ENCODE measurements around the gene CGRRF1. TPM values are rescaled to one million over a fixed set of nuclear protein-coding genes. Genes with fewer than 3 reads are reported as not detected.

Gene CGRRF1
- total and polyA plus RNA-seq, 2 of the 13 experiments (the other 11 are each of a cell fraction or from before 2014, with no cell fraction given) = 16.8 to 18.2 TPM

GRCh38 chr14:54486685-54487084 is 23.0 kb upstream of the CGRRF1 start (continued):
- TF ChIP-seq RCOR2 (CRISPR knock-in tag; IDR thresholded peaks at IDR 0.05) (no peak), ZNF121 (CRISPR knock-in tag; IDR thresholded peaks at IDR 0.05) (no peak), ZNF34 (CRISPR knock-in tag; IDR thresholded peaks at IDR 0.05; ENCODE audit: borderline replicate concordance) (no peak), NR2F6 (IDR thresholded peaks at IDR 0.05) (no peak), NR2F6 (CRISPR knock-in tag; IDR thresholded peaks at IDR 0.05) (no peak), IKZF4 (CRISPR knock-in tag; IDR thresholded peaks at IDR 0.05; ENCODE audit: borderline replicate concordance, low read depth, not compliant biosample characterization) (no peak)

GRCh38 chr14:54487771-54488170 is 21.9 kb upstream of the CGRRF1 start:
- Histone ChIP-seq H2AFZ (ENCODE audit: low read length) (no peak overlapping the region), H3K4me2 (ENCODE audit: low read depth, low read length) (peak overlapping the region; percentile 99), H3K4me3 (replicated peaks in 1 of 3; ENCODE audit: insufficient read depth in 1 of 3, low read depth in 2 of 3, low read length in 3 of 3) (peak overlapping the region; percentile 90 to 99 (median 94)), H3K4me1 (ENCODE audit: insufficient read depth, low read length) (peaks cover 65% of the 10 kb centered on the region), H3K27me3 (ENCODE audit: control insufficient read depth in 1 of 2, insufficient read depth in 2 of 2, low read length in 2 of 2) (no peaks in the 10 kb centered on the region; a peak in 1 of 5 replicates), H4K20me1 (ENCODE audit: insufficient read depth, low read length) (peaks cover 12% of the 10 kb centered on the region), H3K79me2 (ENCODE audit: insufficient read depth, low read length) (peaks cover 57% of the 10 kb centered on the region), H3K9me3 (ENCODE audit: low read length) (no peaks in the 10 kb centered on the region), H3K36me3 (replicated peaks in 1 of 2; ENCODE audit: control insufficient read depth in 1 of 2, insufficient read depth in 2 of 2, low read length in 2 of 2) (0 out of 5 replicates have a peak, but pooled peaks cover 0 to 2% of the 10 kb centered on the region in 2 experiments), H3K9ac (ENCODE audit: insufficient read depth, low read depth, low read length) (peak overlapping the region; percentile 93), H3K27ac (ENCODE audit: extremely low read length, insufficient read depth, low read length) (peak overlapping the region; percentile 94)
- CTCF ChIA-PET (ENCODE audit: low intra/inter-chr PET ratio, low total read pairs) = no interaction called here
- FAIRE-seq (no peak), DNase-seq (ENCODE audit: low spot score) (no peak), ATAC-seq (peak; percentile 27; the same call in 2 of the 3 replicates)
- in situ Hi-C loops (cut with HindIII; ENCODE audit: extremely low pct_ligation_motif_present, low pct_unique_long_range_greater_than_20kb) = loop anchor here (10.0 kb wide), 1 partner anchor 123 kb away; no protein-coding TSS in a partner anchor
- intact Hi-C loops (cut with micrococcal nuclease; ENCODE audit: unreplicated experiment) = loop anchor here (5.0 kb wide), 2 partner anchors 45 to 120 kb away; partner anchors contain the start of gene CNIH1
- TSS peak; percentile 49 for BruUV-seq (replicated peaks)
- WGBS (ENCODE audit: low lambda C conversion rate) = 3% methylated on average over 4 of the region's 4 CpGs
- POLR2A ChIA-PET = interaction anchor here (0.9 to 3.0 kb wide), 12 partner anchors 11 to 121 kb away, joined by 3 to 19 read pairs (median 4); partner anchors contain the start of gene CGRRF1
- 0 out of 2 replicates have a peak, but pooled peaks have one; percentile 43 for TF ChIP-seq ELF3 (CRISPR knock-in tag; IDR thresholded peaks at IDR 0.05)
- TF ChIP-seq ZNF770 (CRISPR knock-in tag; IDR thresholded peaks at IDR 0.05) = no peak
- no peak for TF ChIP-seq ISL2 (CRISPR knock-in tag; IDR thresholded peaks at IDR 0.05)
- TF ChIP-seq SAP130 (CRISPR knock-in tag; IDR thresholded peaks at IDR 0.05; ENCODE audit: low read depth) = peak; percentile 42
- no peak for TF ChIP-seq CREB1 (IDR thresholded peaks at IDR 0.05)
- TF ChIP-seq CREB1 (CRISPR knock-in tag; IDR thresholded peaks at IDR 0.05) = 0 out of 2 replicates have a peak, but pooled peaks have one; percentile 23
- peak; percentile 16; the same call in 1 of the 2 replicates for TF ChIP-seq POLR2AphosphoS5 (IDR thresholded peaks at IDR 0.05; ENCODE audit: low read depth, low read length)
- no peak for TF ChIP-seq ZIK1 (CRISPR knock-in tag; IDR thresholded peaks at IDR 0.05; ENCODE audit: borderline replicate concordance, low read depth)
- no peak for TF ChIP-seq RBM22 (optimal IDR thresholded peaks at IDR 0.05; ENCODE audit: low read length)
- TF ChIP-seq ZNF12 (CRISPR knock-in tag; IDR thresholded peaks at IDR 0.05) = peak; percentile 95
- TF ChIP-seq SP5 (CRISPR knock-in tag; IDR thresholded peaks at IDR 0.05; ENCODE audit: borderline replicate concordance, low read depth) = 0 out of 2 replicates have a peak, but pooled peaks have one; percentile 21

Measured in HepG2 (cell line).